Right ventricle myocardium superior (tissue), 1 donor: ENCODE results near the gene ADCY5. TPM values are rescaled to one million over a fixed set of nuclear protein-coding genes. Genes with fewer than 3 reads are reported as not detected.
A peak's percentile ranks its signal among the peaks of the same experiment; 100 is the strongest.

Experiments used
- ATAC-seq: fragments of 200-7000 bp; cut with Tn5 transposase; one replicate; pipeline ENCODE4 v1.9.1; 2020; ENCODE audit warnings: mild to moderate bottlenecking; ENCODE audit not compliant: poor library complexity
- DNase-seq: peaks from one replicate; pipeline ENCODE4 v3.0.0-alpha.2; 2020
- intact Hi-C: fragments of 100-400 bp; cut with DNase I; formaldehyde crosslinking; loops from one replicate; pipeline ENCODE4 v1.11.2; 2022
- total RNA-seq: library from RNA; stranded (reverse); fragmentation: NEBNext Ultra II Directional; extraction: Animal tissue kit (Norgen Biotek cat#: 25700); gene quantifications from one replicate; pipeline ENCODE4 v1.2.1, GENCODE V29; 2021
- donor health status: DM: no; HTN: yes; CAD: no; lungs with severe emphysema.

The ADCY5 gene
- total RNA-seq, 1 donor from 2014 or later, result 225 TPM

- intact Hi-C loops, result no loop called here
Observed at GRCh38 chr3:123312331-123313265, 136.3 kb downstream of the ADCY5 start.

GRCh38 chr3:123311201-123311600, 137.7 kb downstream of the ADCY5 start:
- intact Hi-C loops, result no loop called here
- DNase-seq (peak; percentile 14), ATAC-seq (no peak)

More at GRCh38 chr3:123312331-123313265, 136.3 kb downstream of the ADCY5 start:
- DNase-seq (peak; percentile 26), ATAC-seq (no peak)

- intact Hi-C loops, result no loop called here
- peak; percentile 6 for DNase-seq
- no peak for ATAC-seq
Observed at GRCh38 chr3:123310741-123311140, 138.1 kb downstream of the ADCY5 start.

- peak; percentile 39 for DNase-seq
- intact Hi-C loops, result no loop called here
Observed at GRCh38 chr3:123310186-123310585, 138.7 kb downstream of the ADCY5 start.

GRCh38 chr3:123307064-123307463, 141.8 kb downstream of the ADCY5 start:
- DNase-seq (no peak), ATAC-seq (no peak)
- intact Hi-C loops, result no loop called here

More at GRCh38 chr3:123310186-123310585, 138.7 kb downstream of the ADCY5 start:
- no peak for ATAC-seq

GRCh38 chr3:123305192-123305591, 143.7 kb downstream of the ADCY5 start:
- intact Hi-C loops, result no loop called here
- peak; percentile 17 for DNase-seq
- no peak for ATAC-seq

GRCh38 chr3:123303976-123304560, 144.8 kb downstream of the ADCY5 start:
- peak; percentile 8 for DNase-seq
- no peak for ATAC-seq
- intact Hi-C loops, result no loop called here

- ATAC-seq (peak; percentile 7), DNase-seq (no peak)
Observed at GRCh38 chr3:123302961-123303360, 145.9 kb downstream of the ADCY5 start.

GRCh38 chr3:123301331-123302184, 147.3 kb downstream of the ADCY5 start:
- no peak for ATAC-seq
- intact Hi-C loops, result no loop called here
- peak; percentile 19 for DNase-seq

More at GRCh38 chr3:123302961-123303360, 145.9 kb downstream of the ADCY5 start:
- intact Hi-C loops, result no loop called here

- ATAC-seq (no peak), DNase-seq (no peak)
- intact Hi-C loops, result no loop called here
Observed at GRCh38 chr3:123300583-123300982, 148.3 kb downstream of the ADCY5 start.

- intact Hi-C loops, result no loop called here
- no peak for ATAC-seq
- DNase-seq, result no peak
Observed at GRCh38 chr3:123300056-123300455, 148.8 kb downstream of the ADCY5 start.

GRCh38 chr3:123299581-123299980, 149.3 kb downstream of the ADCY5 start:
- intact Hi-C loops, result no loop called here
- DNase-seq (no peak), ATAC-seq (no peak)

- no peak for DNase-seq
- intact Hi-C loops, result no loop called here
- ATAC-seq, result no peak
Observed at GRCh38 chr3:123298903-123299302, 150.0 kb downstream of the ADCY5 start.

GRCh38 chr3:123297627-123297899, 151.3 kb downstream of the ADCY5 start:
- no peak for ATAC-seq
- DNase-seq, result no peak
- intact Hi-C loops, result no loop called here

GRCh38 chr3:123296836-123297626, 151.9 kb downstream of the ADCY5 start:
- ATAC-seq, result no peak
- no peak for DNase-seq
- intact Hi-C loops, result no loop called here

- DNase-seq (no peak), ATAC-seq (no peak)
- intact Hi-C loops, result no loop called here
Observed at GRCh38 chr3:123296261-123296660, 152.6 kb downstream of the ADCY5 start.

GRCh38 chr3:123295901-123296250, 153.0 kb downstream of the ADCY5 start:
- no peak for DNase-seq
- intact Hi-C loops, result no loop called here
- ATAC-seq, result peak; percentile 1

- ATAC-seq (peak; percentile 10), DNase-seq (no peak)
- intact Hi-C loops, result no loop called here
Observed at GRCh38 chr3:123295171-123295900, 153.6 kb downstream of the ADCY5 start.
